T47D (cell line): ENCODE results near the gene SEC14L5.
"Not testable (repeated sequence)": the region's sequence is repeated elsewhere in the genome, so short reads cannot be mapped to it uniquely, and the experiment has no call there.

ENCODE experiments used
- DNase-seq, 2 experiments: peaks; one replicate each; pipeline versions ENCODE4 v3.0.0 to v3.0.0-alpha.2; 2011 to 2012; ENCODE audit warnings: low read depth in 1 of 2, low spot score in 1 of 2
- JUND ChIP-seq: IDR thresholded peaks from 2 replicates; pipeline ENCODE4 v1.6.1; 2012; ENCODE audit warnings: low read depth
- in situ Hi-C: cut with HindIII; loops from 2 replicates; pipeline ENCODE4 v1.10.0; 2016; ENCODE audit warnings: low sequenced_read_pairs, low pct_unique_long_range_greater_than_20kb

SEC14L5 gene

DNA sequence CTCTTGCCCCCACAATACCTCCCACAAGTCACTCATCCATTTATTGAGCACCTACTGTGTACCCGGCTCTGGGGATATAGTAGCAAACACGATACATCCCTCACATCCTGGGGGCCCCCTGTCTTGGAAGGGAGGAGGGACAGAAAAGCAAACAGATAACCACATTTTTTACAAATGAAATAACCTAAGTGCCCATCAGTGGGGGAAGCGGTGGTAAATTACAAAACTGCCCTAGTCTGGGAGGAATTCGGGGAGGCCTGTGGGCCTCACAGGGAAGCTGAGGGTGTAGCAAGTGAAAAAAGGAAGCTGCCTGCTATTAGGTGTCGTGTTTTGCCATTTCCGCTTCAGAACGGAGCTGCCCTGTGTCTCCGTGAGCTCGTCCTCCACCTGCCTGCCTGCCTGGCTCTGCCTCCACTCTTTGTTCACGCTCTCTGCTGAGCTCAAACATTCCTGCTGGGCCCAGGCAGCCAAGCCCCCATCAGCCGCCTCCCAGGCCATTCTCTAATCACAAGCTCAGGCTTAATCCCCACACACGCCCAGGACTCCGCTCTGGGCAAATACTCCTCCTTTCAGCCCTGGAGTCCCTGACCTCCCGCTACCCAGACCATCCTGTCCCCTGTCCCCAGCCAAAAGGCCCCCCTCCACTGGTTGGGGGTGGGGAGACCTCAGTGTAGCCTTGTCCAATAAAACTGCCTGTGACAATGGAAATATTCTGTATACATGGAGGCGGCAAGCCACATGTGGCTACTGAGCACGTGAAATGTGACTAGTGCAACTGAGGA lies 10.2 kb upstream of the SEC14L5 start:
- no peak for TF ChIP-seq JUND
- DNase-seq = no peak
- in situ Hi-C loops = no loop called here

DNA sequence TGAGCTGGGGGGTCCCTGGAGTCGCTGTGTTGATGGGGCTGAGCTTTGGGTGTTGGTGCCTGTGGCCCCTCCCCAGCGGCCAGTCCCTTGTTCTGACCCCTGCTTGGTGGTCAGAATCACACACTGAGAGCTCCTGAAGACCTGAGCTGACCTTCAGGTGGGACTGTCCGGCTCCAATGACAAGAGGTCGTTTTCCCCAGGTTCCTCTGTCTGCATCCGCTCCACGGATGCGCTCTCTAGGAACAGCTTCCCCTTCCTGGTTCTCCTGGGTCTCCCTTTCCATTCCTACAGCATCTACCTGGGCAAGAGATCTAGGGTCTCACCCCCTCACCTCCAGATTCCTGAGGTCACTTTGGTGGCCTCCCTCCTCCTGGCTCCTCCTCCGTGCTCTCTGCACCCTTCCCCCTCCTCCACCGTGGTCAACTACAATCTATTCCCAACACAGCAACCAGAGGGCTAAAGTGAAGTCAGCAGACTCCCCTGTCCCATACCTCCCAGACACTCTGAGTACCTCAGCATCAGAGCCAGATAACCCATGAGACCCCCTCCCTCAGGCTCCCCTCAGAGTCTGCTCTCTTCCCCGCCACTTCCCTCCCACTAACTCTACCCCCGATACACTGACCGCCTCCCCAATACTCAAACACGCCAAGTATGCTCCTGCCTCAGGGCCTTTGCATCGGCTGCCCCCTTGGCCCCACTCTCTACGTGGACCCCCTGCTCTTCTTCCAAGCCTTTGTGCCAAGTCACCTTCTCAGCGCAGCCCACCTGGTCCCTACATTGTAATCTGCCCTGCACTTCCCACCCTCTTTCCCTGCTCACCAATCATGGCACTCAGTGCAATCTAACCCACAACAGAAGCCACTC lies 9.0 kb upstream of the SEC14L5 start:
- DNase-seq = no peak
- no peak for TF ChIP-seq JUND
- in situ Hi-C loops = no loop called here

DNA sequence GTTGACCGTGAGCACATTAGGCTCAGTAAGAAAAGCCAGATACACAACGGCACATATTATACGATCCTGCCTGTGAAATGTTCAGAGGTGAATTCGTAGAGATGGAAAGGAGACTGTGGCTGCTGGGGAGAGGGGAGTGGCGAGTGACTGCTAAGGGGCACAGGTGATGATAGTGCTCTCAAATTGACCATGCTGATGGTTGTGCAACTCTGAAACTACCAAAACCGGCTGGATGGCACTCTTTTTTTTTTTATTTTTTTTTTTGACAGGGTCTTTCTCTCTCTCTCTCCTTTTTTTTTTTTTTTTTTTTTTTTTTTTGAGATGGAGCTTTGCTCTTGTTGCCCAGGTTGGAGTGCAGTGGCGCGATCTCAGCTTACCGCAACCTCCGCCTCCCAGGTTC lies 8.1 kb upstream of the SEC14L5 start:
- DNase-seq = no peak
- TF ChIP-seq JUND = no peak
- in situ Hi-C loops = no loop called here

DNA sequence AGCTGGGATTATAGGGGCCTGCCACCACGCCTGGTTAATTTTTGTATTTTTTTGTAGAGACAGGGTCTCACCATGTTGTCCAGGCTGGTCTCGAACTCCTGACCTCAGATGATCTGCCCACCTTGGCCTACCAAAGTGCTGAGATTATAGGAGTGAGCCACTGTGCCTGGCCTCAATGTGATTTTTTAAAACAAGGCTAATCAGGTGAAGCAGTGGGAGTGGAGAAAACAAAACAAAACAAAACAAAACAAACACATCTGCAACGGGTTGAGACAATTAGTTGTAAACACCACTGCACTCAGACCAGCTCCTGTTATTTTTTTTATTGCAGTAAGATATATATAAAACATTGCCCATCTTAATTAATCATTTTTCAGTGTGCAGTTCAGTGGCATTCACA lies 6.5 kb upstream of the SEC14L5 start:
- in situ Hi-C loops = not testable (repeated sequence)

DNA sequence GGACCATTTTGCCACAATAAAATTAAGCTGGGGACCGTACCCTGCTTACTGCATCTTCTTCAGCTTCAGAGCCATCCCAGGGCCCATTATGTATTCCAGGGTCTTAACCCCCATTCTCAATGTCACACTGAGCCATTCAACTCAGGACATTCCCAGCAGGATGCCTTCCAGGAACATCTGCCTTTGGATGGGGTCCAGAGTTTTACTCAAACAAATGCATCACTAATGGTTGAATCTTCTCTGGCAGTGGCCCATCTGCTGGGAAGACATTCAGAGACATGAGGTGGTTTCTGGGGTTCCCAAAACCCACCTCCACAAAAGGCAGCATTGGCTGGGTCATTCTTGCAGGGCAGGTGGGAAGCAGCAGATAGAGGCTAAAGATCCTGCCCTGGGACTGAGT lies 3.4 kb upstream of the SEC14L5 start:
- no peak for TF ChIP-seq JUND
- no peak for DNase-seq
- in situ Hi-C loops = no loop called here

More for the DNA sequence above, 6.5 kb upstream of the SEC14L5 start:
- not testable (repeated sequence) for DNase-seq

DNA sequence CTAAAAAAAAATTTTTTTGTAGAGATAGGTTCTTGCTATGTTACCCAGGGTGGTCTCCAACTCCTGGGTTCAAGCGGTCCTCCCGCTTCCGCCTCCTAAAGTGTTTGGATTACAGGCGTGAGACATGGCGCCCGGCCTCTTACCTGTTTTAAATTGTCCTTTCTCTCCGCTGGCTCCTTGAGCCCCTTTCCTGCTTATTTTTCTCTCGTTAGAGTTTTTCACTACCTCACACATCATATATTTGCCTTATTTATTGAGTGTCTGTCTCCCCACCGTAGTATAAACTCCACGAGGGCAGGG lies 760 bp upstream of the SEC14L5 start:
- no peak for DNase-seq
- in situ Hi-C loops = no loop called here
- no peak for TF ChIP-seq JUND

DNA sequence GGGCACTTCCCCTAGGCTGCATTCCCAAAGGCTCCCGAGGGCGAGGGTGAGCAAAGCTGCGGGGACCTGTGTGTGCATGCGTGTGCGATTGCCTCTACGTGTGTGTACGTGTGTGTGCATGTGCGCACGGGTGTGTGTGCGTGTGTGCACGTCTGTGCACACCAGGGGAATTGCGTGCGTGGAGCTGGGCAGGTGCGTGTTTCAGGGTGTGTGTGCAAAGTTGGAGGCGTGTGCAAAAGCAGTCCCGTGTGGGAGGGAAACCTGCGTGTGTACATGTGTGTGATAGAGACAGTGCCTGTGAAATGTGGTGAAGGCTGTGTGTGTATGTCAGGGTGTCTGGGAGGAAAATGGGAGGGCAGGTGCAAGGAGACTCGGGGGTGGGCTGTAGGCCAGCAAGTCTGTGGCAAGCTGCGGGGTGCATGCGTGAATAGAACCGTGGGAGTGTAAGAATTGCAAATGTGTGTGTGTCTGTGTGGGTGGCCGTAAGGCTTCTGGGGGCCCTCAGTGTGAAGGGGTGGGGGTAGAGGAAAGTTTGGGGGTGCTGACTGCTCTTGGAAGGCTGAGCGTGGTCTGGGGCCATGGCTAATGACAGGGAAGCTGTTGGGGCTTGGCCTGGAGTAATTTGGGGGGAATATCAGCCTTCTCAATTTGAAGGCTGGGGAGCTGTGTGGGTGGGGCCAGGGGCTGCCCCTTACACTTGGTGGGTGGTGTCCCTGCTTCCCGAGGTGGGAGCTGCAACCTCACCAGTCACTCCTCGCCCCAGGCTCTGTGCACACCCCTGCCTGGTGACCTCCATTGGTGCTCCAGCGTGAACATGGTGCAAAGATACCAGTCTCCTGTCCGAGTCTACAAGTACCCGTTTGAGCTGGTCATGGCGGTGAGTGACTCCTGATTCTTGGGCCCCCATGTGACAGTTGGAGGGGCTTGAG lies 644 bp downstream of the SEC14L5 start:
- no peak for DNase-seq
- in situ Hi-C loops = no loop called here
- TF ChIP-seq JUND = no peak

DNA sequence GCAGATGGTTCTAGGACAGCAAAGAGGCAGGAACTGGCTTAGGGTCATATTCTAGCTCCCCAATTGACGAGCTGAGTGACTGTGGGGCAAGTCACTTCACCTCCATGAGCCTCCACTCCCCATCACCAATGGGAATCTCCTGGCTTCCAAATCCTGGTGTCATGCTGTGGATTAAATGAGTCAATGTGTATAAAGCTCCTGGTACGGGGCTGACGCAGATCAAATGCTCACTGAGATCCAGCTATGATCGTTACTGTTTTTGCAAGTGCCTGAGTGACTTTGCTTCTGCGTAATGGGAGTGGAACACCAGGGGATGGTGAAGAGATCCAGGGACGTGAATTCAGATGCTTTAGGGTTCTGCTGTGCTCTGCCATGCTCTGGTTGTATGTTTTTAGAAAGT lies 2.4 kb downstream of the SEC14L5 start:
- in situ Hi-C loops = no loop called here
- TF ChIP-seq JUND = no peak
- DNase-seq = no peak

DNA sequence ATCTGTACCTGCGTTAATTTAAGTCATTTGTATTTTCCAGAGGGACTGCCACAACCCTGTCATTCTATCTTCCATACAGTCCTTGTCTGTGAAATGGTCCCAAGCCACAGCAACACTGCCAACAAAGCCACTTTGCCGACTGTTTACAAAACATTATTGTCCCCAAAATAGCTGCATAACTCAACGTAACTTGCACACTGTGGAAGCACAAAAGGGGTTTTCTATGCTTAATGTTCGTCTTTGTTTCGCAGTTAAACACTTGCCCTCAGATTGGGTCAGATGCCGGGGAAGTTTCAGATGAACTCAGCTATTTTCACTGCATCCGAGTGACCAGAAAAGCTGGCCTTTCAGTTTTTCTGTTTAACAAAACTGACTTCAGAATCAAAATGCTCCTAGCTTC lies 4.6 kb downstream of the SEC14L5 start:
- no peak for TF ChIP-seq JUND
- DNase-seq = no peak
- in situ Hi-C loops = no loop called here

DNA sequence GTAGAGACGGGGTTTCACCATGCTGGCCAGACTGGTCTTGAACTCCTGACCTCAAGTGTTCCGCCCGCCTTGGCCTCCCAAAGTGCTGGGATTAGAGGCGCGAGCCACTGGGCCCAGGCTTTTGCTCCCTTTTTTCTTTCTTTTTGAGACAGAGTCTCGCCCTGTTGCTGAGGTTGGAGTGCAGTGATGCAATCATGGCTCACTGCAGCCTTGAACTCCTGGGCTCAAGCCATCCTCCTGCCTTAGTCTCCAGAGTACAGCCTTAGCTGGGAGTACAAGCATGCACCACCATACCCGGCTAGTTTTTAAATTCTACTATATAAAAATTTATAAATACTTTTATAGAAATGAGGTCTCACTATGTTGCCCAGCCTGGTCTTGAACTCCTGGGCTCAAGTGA lies 5.4 kb downstream of the SEC14L5 start:
- DNase-seq, in situ Hi-C loops: not testable (repeated sequence)

DNA sequence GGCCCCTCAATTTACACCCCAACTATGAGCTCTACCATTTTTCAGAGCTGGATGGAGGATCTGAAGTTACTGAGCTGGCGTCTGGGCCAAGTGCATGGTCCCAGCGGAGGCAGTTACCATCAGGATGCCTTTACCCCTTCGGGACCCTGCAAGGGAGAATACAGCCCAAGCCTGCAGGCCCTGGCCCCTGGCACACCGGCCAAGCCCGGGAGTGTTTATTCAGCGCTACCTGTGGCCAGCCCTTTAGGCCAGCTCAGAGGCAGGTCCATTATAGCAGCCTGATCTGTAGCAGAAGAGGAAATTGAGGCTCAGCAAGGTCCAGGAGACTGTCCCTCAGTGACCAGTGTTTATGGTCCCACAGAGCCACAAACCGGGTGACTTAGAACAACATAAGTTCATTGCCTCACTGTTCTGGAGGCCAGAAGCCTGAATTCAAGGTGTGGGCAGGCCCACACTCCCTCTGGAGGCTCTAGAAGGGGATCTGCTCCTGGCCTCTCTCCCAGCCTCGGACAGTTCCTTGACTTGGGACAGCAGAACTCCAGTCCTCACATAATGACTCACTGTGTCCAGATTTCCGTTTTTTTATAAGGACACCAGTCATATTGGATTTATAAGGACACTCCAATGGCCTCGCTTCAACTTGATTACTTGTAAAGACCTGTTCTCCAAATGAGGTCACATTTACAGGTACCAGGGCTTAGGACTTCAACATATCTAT lies 8.8 kb downstream of the SEC14L5 start:
- no peak for DNase-seq
- in situ Hi-C loops = no loop called here
- no peak for TF ChIP-seq JUND

DNA sequence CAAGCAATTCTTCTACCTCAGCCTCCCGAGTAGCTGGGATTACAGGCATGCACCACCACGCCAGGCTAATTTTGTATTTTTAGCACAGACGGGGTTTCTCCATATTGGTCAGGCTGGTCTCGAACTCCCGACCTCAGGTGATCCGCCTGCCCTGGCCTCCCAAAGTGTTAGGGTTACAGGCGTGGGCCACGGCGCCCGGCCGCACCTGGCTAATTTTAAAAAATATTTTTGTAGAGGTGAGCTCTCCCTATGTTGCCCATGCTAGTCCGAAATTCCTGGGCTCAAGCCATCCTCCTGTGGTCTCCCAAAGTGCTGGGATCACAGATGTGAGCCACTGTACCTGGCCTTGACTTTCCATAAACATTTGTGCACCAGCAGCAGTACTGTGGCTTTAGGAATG lies 10.1 kb downstream of the SEC14L5 start:
- DNase-seq, in situ Hi-C loops: not testable (repeated sequence)
